HG03342 (cell line): ENCODE measurements around the gene ROPN1L.
A peak's percentile ranks its signal among the peaks of the same experiment; 100 is the strongest.
"Not testable (repeated sequence)": the region's sequence is repeated elsewhere in the genome, so short reads cannot be mapped to it uniquely, and the experiment has no call there.

Experiments used
- ATAC-seq: cut with Tn5 transposase; IDR thresholded peaks from one replicate; pipeline ENCODE4 v1.9.1; 2021; ENCODE audit warnings: mild to moderate bottlenecking, moderate library complexity; ENCODE audit not compliant: unreplicated experiment

The ROPN1L gene

DNA sequence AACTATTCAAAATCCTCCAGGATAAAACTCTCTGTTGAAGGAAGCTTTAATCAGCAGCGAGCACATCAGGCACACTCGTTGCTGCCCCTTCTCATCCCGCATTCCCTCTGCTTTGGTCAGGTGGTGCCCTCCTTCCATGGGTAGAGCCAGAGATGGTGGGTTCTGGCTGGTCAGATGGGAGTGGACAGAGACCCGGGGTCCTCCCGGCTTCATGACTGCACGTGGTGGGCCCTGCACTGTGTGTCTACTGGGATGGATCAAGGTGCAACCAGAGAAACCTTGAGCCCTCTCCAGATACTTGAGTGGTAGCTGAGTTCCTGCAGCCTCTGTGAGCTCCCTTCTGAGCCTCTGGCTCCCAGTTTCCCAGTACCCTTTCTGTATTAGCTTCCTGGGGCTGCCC, 36.3 kb downstream of the ROPN1L start:
- no peak for ATAC-seq

DNA sequence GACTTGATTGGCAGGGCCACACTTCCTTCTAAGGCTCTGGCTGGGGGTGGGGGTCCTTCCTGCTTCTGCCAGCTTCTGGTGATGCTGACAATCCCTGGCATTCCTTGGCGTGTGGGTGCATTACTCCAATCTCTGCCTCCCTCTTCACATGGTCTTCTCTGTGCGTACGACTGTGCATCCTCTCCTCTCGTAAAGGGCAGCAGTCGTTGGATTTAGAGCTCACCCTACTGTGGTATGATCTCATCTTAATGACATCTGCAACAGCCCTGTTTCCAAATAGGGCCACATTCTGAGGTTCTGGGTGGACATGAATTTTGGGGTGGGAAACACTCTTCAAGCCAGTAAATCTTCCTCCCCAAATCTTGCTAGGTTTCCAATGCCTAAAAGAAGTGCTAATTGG, 36.8 kb downstream of the ROPN1L start:
- ATAC-seq = no peak

DNA sequence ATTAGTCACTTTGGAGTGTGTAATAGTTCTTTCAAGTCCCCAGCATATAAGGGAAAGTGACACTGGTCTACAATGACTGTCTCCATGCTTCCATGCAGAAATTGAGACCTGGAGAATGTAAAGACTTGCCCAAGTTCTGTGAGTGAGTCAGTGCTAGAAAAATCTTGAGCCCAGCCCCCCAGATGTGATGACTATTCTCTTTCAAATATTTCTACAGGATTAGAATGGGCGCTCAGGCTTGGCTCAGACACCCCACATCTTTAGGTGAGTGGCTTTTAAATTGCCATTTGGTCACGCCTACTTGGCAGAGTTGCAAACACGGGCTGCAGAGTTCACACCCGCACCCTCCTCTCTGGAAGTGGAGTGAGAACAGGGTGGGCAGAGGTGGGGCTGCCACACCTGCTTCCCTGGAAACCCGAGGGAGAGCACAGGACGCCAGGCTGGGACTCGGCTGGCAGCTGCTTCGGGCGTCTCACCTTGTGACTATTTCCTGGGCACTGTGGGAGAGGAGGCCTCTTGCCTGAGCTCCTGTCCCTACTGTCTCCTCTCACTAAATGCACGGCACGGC, 37.6 kb downstream of the ROPN1L start:
- no peak for ATAC-seq

DNA sequence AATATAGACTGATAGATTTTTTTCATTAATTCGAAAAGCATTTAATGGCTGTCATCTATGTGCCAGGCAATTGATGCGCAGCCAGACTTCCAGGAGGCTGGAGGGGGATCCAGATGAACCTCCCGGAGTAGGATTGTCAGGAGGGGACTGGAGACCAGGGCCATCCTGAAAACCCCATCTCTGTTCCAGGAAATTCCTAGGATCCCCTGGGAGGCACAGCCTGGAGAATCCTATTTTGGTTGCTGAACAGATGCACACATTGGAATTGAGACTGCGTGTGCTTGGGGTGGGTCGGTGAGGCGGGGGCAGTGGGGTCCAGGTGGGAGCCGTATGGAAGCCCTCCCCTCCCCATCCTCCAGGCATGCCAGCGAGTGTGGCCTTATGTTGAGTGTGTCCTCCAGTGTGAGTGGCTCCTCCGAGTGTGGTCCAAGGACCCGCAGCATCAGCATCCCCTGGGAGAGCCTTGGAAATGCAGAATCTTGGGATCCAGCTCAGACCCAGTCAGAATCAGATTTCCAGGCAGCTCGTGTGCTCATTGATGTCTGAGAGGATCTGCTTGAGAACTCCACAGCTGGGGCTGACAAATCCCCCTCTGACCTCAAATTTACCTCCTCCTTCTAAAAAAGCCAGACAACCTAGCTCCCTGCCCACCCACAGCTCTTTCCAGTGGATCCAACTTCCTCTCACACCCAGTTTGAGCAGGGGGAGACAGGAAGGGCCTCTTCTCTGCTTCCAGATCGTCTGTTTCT, 38.7 kb downstream of the ROPN1L start:
- ATAC-seq = no peak

DNA sequence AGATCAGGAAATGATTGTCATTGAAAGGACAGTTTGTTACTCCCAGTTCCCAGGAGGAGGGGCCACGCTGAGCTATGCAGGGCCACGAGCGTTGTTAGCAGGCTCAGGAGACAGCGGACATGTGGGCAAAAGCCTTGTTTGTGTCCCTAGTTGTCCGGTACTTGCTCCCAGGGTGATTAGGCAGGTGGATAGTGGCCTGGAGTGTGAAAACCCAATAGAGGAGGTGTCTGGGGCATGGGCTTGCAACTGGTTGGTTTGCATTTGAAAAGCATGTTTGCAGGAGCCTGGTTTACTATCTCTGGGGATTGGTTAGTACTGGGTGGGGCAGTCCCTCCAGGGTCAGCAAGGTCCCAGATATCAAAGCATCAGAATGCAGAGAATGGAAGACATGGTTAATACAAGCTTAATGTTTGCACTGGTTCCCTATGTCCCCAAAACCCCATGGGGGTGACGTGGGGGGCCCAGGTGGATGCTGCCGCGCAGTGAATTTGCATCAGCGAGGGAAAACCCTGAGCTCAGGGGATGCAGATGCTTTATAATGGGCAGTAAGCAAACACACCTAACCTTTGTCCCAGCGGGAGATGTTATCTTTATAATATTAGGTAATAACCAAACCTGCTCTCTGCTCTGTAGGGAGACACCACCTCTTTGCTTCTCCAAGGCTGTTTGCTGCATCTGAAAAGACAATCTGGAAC, 39.7 kb downstream of the ROPN1L start:
- ATAC-seq = no peak

DNA sequence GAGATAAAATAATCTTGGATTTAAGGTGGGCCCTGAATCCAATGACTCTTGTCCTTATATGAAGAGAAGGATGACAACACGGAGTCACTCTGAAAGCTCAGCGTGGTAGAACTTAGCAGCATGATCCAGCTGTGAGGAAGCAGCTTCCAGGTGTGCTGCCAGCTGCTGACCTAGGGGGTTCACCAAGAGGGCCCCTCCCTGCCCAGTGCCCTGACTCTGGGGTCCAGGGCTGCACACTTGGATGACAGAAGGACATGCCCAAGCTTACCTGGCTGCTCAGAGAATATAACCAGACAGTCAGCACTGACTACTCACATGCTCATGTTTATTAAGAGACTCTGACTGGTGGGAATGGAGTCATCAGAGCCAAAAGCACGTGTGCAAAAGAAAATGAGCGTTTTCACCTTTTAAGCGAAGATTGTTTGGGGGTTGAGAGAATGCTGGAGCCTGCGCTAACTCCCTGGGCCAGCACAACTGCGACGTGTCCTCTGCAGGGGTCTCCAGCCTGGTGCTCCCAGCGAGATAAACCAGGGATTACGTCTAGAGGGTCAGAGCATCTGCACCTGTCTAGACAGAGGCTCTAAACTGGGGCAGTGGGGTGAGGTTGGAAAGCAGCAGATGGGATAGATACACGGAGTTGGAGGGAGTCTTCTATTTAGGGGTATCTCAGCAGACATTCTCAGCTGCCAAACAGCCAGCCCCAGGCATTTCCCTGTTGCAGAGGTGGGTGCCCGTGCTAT, 41.3 kb downstream of the ROPN1L start:
- ATAC-seq = no peak

DNA sequence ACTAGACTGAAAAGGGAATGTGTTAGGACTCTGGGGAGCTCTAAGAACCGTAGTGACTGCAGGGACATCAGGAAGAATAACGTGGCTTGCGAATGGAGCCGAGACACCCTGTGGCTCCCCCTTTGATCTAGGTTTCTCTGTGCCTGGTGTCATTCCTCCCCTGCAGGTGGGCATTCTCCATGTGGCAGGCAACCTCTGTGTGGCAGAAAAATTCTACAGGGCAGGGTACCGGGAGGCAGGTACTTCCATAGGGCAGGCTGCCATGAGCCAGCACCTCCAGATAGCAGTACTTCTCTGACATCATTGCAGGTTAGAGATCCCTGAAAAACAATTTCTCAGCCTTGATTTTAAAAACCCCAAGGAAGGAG, 43.1 kb downstream of the ROPN1L start:
- ATAC-seq = no peak

DNA sequence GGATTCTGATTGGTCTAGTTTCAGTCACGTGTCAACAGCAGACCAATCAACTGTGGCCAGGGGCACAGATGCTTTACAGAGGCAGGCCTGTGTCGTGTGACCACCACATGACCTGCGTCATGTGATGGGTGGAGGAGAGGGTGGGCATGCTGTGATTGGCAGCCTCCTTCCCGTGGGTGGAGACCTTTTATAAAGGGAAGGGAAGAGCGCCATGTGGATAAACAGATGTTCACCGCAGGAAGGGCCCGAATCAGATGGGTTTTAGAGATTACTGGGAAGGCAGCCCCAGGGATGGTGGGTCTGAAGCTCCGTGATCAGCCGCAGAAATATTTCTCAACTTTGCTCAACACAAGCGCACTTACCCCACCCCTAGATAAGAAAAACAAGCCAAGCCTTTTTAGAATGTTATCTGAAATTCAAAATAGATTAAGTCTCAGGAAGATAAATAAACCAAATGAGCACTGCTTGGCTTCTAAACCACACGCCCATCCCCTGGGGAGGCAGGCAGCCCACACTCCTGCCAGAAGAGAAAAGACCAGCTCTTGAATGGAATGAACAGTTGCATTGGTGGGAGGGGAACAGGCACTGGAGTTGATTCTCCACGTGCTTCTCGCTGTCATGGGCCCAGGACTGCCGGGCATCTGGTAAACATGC, 43.6 kb downstream of the ROPN1L start:
- ATAC-seq = peak; percentile 48

DNA sequence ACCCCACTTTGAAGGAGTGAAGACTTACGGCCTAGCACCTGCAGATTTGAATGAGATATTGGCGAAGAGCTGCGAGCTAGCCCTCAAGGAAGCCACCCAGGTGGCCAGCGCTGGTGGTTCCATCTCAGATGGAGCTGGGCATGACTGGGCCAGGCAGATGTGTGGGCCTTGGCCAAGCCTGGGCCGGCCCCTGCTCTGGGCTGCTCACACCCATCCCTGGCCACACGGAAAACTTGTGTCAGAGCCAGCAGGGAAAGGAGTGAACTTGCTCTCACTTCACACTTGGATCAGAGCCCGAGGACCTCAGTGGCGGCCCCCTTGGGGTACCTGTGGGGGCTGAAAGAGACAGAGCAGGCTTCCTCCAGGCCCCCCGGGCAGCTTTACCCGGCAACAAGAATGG, 44.2 kb downstream of the ROPN1L start:
- ATAC-seq = no peak

DNA sequence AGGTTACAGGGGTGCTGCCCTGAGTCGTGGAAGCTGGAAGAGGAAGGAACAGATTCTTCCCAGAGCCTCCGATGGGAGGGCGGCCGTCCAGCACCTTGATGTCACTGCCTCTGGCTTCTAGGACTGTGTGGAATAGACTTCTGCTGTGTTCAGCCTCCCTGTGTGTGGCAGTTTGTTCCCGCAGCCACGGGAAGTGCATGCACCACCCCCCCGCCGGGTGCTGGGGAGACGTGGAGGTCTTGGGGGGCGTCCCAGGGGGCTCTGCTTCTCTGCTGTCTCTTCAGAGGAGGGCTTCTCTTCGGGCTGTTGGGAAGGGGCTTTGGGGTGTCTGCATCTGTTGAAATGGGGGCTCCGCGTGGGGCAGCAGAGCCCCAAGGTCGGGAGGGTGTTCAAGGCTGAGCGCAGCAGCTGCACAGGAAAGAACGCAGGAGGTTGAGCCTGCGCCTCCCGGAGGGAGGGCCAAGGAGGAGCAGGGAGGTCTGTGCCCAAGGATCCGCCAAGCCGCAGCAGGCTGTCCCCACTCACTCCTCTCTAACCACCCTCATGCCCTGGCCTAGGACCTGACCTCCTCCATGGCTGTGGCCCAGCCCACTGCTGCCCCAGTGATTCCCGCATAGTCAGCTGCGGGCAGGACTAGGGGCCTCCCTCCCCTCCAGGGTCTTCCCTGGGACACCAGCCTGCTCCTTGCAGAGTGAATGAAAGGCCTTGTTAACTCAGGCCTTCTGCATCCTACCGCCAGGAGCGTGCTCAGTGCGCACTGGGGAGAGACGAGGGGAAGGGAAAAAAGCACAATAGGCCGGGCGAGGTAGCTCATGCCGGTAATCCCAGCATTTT, 45.0 kb downstream of the ROPN1L start:
- ATAC-seq = no peak

DNA sequence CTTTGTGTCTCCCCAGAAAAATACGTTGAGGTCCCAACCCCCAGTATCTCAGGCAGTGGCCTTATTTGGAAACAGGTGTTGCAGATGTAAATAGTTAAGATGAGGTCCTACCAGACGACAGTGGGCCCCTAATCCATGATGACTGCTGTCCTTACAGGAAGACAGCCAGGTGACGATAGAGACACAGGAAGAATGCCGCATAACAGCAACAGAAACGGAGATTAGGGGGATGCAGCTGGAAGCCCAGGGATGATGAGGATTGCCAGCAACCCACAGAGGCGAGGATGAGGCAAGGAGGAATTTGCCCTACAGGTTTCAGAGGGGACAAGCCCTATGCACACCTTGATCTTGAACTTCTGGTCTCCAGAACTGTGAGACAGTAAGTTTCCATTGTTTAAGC, 46.5 kb downstream of the ROPN1L start:
- no peak for ATAC-seq

DNA sequence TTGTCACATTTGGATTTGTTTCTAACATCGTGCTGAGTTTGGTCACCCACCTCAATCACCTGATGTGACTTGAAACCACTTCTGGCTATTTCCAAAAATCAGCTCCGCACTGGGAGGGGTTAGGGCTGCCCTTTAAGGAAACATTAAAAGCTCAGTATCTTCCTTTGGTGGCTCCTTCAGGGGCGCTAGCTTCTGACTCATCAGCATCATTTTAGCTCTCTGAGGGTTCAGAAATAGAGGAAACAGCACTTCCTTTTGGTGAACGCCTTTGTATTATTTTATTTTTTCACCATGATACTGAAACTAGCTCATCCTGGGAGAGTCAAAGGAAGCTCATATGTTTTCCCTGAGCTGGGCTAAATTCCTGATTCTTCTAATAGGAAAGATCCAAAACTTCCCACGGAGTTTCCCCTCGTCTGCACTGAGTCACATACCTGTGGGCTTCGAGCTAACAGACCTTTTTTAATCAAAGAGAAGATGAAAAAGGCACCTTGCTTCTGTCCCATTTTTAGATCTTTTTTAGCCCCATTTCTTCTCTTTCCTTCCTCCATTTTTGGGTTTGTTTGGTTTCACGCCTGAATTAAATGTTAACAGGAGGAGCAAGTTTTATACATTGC, 48.2 kb downstream of the ROPN1L start:
- ATAC-seq = peak; percentile 89

DNA sequence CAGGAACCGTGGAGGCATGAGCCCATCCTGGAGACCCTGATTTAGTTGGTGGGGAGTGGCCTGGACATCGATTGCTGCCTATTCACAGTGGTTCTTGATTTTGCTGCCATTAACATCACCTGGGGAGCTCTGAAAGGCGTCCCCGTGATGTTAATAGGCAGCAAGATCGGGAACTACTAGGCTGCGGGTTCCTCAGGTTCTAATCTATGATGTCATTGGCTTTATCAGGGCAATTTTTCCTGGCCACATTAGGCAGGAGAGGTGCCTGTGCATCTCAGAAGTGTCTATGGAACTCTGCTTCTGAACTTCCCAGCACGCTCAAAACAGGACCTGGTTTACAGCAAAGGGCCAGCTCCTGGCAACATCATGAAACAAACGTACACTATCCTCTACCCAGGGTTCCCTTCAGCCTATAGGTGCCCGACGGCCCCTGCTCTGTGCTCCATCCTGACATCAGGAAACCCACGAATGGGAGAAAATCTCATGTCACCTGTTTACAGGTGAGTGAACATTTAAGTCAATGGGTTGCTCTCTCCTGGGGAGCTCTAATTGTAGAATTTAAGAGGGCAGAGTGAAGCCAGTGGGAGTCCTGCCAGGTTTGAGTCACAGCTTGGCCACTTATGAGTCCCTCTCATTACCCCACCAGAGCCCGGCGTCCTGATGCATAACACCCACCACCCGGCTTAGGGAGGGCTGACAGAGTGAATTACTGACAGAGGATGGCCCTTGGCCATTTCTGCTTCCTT, 49.4 kb downstream of the ROPN1L start:
- ATAC-seq = no peak

DNA sequence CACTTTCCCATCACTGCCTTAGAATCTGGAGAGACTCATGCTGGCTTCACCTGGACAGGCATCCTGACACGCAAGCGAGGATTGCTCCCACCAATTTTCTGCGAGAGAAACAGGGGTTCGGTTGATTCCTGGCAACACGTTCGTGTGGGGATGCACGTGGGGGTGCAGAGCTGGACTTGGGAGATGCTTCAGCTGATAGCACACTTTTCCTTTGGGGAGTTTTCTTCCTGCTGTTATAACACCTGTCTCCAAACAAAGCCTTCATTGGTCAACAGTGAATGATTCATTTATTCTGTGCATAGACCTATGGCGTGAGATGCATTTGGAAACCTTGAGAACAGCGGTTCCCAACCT, 50.0 kb downstream of the ROPN1L start:
- no peak for ATAC-seq

DNA sequence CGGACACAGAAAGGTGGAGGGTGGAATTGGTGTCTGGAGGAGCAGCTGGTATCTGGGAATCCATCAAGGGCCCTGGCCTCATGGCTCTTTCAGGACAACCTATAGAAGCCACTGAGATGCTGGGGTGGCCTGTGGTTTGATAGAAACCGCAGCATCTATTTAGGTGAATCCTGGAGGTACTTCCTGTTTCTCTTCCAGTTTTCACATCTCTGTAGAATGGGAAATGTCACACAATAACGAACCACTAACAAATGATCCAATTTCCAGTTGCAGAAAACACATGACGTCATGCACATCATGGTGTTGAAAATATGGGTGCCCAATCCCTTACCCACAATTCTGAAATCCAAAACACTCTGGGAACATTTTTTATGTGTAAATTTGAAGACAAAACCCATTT, 52.2 kb downstream of the ROPN1L start:
- no peak for ATAC-seq

DNA sequence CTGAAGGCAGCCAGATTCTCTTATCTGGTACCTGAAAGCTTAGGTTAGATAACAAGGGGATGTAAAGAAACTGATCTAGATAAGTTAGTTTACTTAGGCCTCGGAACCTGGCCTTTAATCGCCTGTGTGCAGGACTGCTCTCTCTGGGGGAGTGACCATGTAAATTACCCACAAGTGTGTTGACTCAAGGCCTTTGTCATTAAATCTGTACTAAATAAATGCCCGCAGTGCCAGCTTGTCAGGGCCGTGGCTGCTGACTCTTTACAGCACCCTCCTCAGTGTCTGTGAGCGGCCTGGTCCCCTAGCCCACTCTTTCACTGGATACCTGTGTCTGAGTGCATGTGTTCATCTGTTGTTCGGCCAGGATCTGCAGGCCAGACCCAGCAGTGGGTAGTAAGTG, 52.8 kb downstream of the ROPN1L start:
- not testable (repeated sequence) for ATAC-seq

DNA sequence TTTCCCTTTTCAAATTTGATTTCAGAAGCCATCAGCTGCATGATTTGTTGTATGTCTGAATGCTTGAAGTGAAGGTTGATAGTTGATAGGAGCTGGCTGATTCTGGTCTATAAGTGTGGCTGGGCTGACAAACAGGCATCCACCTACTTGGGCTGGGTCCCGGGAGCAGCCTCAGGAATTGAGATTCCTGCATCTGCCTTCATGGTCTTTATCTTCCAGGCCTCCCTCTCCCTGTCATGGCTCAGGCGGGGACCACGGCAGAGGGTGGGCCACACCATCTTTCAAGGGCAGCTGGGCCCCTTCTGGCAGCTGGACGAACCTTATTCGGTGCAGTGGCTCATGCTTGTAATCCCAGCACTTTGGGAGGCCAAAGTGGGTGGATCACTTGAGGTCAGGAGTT, 55.9 kb downstream of the ROPN1L start:
- no peak for ATAC-seq

DNA sequence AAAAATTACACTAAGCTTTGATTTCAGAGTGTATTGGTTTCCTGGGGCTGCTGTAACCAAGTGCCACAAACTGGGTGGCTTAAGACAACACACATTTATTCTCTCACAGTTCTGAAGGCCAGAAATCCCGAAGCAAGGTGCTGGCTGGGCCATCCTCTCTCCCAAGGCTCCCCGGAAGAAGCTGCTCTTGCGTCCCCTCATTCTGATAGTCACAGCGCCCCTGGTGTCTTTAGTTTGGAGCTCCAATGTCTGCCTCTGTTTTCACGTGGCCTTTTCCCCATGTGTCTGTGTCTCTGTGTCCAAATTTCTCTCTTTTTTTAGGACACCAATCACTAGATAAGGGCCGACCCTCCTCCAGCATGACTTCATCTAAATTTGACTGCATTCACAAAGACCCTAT, 56.7 kb downstream of the ROPN1L start:
- ATAC-seq = no peak

DNA sequence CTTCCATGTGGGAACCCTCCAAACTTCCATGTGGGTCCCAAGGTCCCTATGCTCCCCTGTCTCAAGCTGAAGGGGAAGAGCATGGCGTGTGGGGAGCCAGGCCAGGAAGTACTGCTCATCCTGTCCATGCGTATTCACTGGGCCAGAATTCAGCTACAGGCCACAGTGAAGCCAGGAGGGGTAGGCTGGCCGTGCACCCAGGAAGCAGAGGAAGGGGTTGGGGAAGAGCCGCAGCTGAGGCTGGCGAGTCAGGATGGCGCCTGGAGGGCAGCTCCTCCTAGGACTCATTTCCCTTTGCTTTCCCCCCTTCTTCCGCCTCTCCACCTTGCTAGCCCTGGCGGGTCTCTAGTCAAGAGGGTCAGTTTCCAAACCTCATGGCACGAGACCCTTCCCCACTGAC, 57.4 kb downstream of the ROPN1L start:
- no peak for ATAC-seq
